ENCODE results near the gene LSR. TPM values are rescaled to one million over a fixed set of nuclear protein-coding genes. Genes with fewer than 3 reads are reported as not detected.

LSR gene
- total RNA-seq, 1 donor from 2014 or later, result 42.8 TPM

GRCh38 chr19:35302446-35302845 is 53.6 kb downstream of the LSR start:
- no peak for DNase-seq (ENCODE audit: low read depth)

DNA sequence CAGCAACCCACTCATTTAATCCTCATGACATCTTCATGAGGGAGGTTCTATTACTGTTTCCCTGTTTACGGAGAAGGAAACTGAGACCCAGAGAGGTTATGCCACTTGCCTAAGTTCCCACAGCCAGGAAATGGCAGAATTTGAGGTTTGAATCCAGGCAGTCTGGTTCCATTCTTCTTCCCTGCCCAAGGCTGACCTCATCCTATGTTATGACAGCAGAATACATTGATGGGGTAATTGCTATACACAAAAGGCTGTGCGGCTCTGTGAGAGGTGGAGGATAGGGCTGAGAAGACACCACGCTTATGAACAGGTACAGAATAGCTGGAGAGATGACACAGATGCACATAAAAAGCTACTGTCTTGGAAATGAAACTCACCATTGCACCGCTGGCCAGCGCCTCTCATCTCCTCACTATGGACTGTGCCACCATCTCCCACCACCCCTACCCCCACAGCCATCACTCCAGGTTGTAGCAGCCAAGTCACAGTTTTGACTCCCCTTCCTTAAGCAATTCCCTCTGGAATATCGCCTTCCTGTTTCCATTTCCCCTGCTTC is 54.6 kb downstream of the LSR start:
- no peak for DNase-seq (ENCODE audit: low read depth)

DNA sequence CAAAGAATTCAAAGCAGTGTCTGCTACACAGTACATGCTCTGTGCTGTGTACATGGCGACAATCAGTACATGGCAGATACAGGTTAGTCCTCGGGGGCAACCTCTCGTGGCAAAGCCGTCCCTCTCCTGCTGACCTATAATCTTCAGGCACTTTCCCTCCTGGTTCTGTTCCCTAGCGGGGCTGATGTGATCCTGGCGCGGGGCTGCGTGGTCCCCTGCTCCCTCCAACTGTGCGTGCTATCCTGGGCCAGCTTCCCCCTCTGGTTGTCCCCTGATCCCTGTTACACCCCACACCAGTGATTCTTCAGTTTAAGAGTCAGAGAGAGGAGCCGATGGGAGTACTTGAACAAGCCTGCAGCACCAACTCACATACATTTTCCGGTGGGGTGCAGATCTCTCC is 55.2 kb downstream of the LSR start:
- DNase-seq (ENCODE audit: low read depth), result no peak

- no peak for DNase-seq (ENCODE audit: low read depth)
Observed at GRCh38 chr19:35305181-35305580, 56.4 kb downstream of the LSR start.

- DNase-seq (ENCODE audit: low read depth), result no peak
Observed at GRCh38 chr19:35306473-35307246, 57.9 kb downstream of the LSR start.

DNA sequence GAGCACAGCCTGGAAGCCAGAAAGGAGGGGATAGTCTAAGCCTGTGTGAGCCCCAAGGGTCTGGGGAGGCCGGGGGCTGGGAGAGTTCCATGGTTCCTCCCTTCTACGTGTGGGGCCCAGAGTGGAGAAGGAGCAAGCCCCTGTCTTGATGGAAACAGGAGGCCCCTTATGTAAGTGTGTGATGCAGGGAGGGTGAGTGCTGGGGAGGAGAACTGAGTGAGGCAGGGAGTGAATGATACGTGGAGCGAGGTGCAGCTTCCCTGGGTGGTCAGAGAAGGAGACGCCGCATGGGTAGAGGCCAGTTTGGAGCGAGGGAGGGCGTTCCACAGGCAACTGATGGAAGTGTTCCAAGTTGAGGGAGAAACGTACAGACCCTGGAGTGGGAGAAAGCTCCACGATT is 59.1 kb downstream of the LSR start:
- DNase-seq (ENCODE audit: low read depth), result no peak

DNA sequence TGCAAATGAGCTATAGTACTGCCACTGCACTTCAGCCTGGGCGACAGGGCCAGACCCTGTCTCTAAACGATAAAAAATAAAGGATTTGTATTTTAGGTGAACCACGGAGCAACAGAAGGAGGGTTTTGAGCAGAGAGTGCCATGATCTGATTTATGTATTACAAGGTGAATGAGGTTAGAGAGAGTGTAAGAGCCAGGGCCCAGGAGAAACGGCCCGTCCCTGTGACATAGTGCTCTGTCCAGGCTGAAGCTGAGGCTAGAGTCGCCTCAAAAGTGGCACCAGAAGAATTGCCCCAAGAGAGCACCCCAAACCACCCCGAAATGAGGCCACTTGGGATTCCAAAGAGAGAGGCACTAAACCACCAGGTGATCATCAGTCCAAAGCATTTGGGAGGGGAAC is 60.1 kb downstream of the LSR start:
- DNase-seq (ENCODE audit: low read depth), result no peak

GRCh38 chr19:35309481-35310279 is 60.9 kb downstream of the LSR start:
- DNase-seq (ENCODE audit: low read depth), result peak; percentile 81

DNA sequence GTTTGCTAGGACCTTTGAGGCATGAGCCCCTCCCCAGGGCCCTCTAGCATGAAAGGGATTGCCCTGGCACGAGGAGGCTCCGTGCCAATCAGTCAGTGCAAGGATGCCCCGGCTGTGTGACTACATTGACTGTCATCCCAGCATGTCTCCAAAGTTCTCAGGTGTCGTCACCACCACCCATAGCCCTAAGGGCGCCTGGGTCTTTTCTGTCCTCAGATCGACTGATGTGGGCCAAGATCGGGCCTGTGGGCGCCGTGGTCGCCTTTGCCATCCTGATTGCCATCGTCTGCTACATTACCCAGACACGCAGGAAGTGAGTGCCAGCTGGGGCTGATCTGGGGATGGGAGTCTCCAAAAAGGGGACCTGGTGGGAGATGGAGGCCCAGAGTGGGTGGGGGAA is 61.5 kb downstream of the LSR start:
- no peak for DNase-seq (ENCODE audit: low read depth)

DNA sequence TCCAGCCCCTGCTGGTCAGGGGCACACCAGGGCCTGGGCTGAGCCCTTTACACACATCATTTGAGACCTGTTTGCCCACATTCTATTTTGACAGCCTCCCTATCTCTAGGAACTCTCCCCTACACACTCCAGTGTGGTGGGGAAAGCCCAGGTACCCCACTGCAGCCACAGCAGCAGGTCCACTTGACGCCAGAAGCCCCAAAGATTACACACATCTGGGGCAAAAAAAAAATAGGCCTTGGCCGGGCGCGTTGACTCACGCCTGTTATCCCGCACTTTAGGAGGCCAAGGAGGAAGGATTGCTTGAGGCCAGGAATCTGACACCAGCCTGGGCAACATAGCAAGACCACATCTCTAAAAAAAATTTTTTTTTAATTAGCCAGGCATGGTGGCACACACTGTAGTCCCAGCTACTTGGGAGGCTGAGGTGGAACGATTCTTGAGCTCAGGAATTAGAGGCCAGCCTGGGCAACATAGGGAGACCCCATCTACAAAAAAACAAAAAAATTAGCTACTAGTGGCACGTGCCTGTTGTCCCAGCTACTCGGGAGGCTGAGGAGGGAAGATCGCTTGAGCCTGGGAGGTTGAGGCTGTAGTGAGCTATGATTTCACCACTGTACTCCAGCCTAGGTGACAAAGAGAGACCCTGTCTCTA is 62.1 kb downstream of the LSR start:
- DNase-seq (ENCODE audit: low read depth), result no peak

DNA sequence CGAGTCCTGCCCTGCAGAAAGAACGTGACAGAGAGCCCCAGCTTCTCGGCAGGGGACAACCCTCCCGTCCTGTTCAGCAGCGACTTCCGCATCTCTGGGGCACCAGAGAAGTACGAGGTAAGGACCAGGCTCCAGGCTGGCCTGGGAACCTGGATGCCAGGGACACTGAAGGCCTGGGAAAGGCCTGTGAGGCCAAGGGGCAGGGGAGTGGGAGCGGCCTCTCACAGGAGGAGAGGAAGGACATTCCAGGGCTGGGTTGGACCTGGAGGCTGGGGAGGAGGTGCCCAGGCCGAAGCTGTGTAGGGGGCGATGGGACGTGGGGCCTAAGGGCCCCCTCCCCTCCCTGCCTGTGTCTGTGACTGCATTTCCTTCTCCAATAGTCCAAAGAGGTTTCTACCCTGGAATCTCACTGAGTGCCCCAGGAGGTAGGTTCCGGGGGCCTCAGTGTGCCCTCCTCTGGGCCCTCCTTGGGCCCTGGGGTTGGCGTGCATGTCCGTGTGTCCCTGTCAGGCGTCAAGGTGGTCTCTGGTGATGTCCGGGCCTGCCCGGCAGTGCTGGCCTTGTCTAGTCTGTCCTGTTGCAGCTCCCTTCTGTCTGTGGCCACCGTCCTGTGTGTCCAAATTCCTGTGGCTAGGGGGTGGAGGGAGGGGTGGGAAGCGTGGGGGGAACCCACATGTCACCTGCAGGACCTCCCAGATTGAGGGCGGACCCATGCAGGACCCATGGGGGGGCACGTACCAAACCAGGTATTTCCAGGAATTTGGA is 63.3 kb downstream of the LSR start:
- no peak for DNase-seq (ENCODE audit: low read depth)

- peak; percentile 29 for DNase-seq (ENCODE audit: low read depth)
Observed at GRCh38 chr19:35313587-35313986, 64.8 kb downstream of the LSR start.

- DNase-seq (ENCODE audit: low read depth), result no peak
Observed at GRCh38 chr19:35314031-35314430, 65.2 kb downstream of the LSR start.

DNA sequence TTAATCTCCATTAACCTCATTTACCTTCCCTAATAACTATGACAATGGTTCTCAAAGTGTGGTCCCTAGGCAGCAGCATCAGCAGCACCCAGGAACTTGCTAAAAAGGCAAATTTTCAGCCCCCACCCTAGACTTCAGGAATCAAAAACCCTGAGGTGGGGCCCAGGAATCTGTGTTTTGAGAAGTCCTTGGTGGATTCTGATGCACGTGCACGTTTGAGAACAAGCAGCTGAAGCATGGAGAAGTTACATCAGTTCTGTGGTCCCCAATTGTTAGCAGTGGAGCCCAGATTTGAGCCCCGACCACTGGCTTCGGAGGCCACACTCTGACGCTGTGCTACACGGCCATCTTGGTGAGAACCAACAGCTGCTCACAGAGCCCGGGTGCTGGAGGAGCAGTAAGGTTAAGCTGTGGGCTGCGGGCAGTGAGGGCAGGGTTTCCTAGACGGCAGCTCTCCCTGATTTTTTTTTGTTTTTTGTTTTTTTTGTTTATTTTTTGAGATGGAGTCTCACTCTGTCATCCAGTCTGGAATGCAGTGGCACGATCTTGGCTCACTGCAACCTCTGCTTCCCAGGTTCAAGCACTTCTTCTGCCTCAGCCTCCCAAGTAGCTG is 66.2 kb downstream of the LSR start:
- no peak for DNase-seq (ENCODE audit: low read depth)

DNA sequence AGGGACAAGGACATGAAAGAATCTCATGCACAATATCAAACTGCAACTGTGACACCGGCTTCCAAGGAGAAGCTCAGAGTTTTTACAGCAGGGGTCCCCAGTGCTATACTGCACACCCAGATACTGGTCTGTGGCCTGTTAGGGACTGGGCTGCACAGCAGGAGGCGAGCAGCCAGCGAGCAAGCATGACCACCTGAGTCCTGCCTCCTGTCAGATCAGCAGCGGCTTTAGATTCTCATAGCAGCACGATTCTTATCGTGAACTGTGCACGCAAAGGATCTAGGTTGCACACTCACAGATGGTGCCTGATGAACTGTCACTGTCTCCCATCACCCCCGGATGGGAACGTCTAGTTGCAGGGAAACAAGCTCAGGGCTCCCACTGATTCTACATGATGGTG is 67.1 kb downstream of the LSR start:
- no peak for DNase-seq (ENCODE audit: low read depth)

DNA sequence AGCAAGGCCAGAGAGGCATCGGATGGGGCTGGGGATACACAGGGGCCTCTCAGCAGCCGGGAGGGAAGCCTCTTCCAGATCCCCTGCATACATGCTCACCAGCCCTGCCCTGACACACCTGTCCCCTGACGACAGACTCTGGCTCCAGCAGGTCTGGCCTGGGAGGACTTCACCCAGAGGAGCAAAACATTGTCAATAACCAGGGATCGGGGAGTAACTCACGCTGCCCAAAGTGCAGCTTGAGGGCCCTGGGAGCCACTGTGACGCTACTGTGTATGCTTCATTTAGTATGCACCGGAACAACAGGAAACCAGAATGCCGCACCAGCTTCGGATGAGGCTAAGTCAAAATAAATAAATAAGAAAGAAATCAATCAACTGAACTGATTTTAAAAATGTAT is 67.8 kb downstream of the LSR start:
- no peak for DNase-seq (ENCODE audit: low read depth)

Other genes starting within 250 kb of the LSR start
- 9.9 and 31.7 TPM in 2 replicates for gene GRAMD1A, start 248.7 kb upstream of the LSR start, total RNA-seq
- 0.52 and 2.7 TPM in 2 replicates for gene SCN1B, start 218.5 kb upstream of the LSR start, total RNA-seq
- 1.2 and 4.2 TPM in 2 replicates for gene HPN, start 207.3 kb upstream of the LSR start, total RNA-seq
- not detected in 2 replicates for gene FXYD3, start 133.2 kb upstream of the LSR start, total RNA-seq
- not detected in 2 replicates for gene LGI4, start 113.9 kb upstream of the LSR start, total RNA-seq
- gene FXYD1, start 110.2 kb upstream of the LSR start, total RNA-seq, result not detected in 2 replicates
- gene FXYD7, start 105.7 kb upstream of the LSR start, total RNA-seq, result not detected in 2 replicates
- 7.2 and 10.1 TPM in 2 replicates for gene FXYD5, start 94.3 kb upstream of the LSR start, total RNA-seq
- gene FAM187B, start 20.3 kb upstream of the LSR start, total RNA-seq, result not detected in 2 replicates
- gene USF2, start 20.0 kb downstream of the LSR start, total RNA-seq, result 29.2 and 49.7 TPM in 2 replicates
- 0.05 TPM in 1 of 2 replicates, not detected in the other for gene HAMP, start 33.5 kb downstream of the LSR start, total RNA-seq
- not detected in 2 replicates for gene MAG, start 43.2 kb downstream of the LSR start, total RNA-seq
- not detected in 2 replicates for gene CD22, start 80.2 kb downstream of the LSR start, total RNA-seq
- gene FFAR1, start 98.9 kb downstream of the LSR start, total RNA-seq, result not detected in 2 replicates
- not detected in 2 replicates for gene FFAR3, start 109.5 kb downstream of the LSR start, total RNA-seq
- gene GPR42, start 122.1 kb downstream of the LSR start, total RNA-seq, result not detected in 2 replicates
- gene FFAR2, start 199.3 kb downstream of the LSR start, total RNA-seq, result not detected in 2 replicates
- gene KRTDAP, start 241.5 kb downstream of the LSR start, total RNA-seq, result not detected in 2 replicates